H1 (cell line): ENCODE results near the gene KIAA0319L. TPM values are rescaled to one million over a fixed set of nuclear protein-coding genes. Genes with fewer than 3 reads are reported as not detected.

Source experiments
- CTCF ChIA-PET: fragments of 300-600 bp; sonication (Branson Sonifier 250); formaldehyde crosslinking; loops from one replicate; lab custom pipeline; 2021; ENCODE audit not compliant: partially characterized antibody; lab: Charles Lee
- POLR2A ChIA-PET: fragments of 300-600 bp; sonication (Branson Sonifier 250); formaldehyde crosslinking; loops from one replicate; lab custom pipeline; 2021; ENCODE audit warnings: inconsistent platforms; ENCODE audit not compliant: partially characterized antibody; lab: Charles Lee
- DNase-seq, 2 experiments: peaks; one replicate each; pipeline versions ENCODE4 v3.0.0 to v3.0.0-alpha.2; 2010 to 2022; ENCODE audit warnings: low spot score in 2 of 2, low read depth in 1 of 2, mixed read lengths in 1 of 2
- FAIRE-seq: peaks from 2 replicates; lab custom pipeline; 2011; peaks lifted over from hg19 to GRCh38; lab: Jason Lieb, UNC
- H2AFZ ChIP-seq: 2 replicates; pipeline ENCODE4 v1.8.1; 2012; ENCODE audit warnings: low read length, inconsistent platforms
- H2AK5ac ChIP-seq: 2 replicates; pipeline ENCODE4 v1.6.1; 2013; ENCODE audit warnings: low read depth, low read length
- H2BK120ac ChIP-seq: replicated peaks from 2 replicates; pipeline ENCODE3; 2013; ENCODE audit warnings: low read depth, low read length, inconsistent platforms
- H2BK12ac ChIP-seq: 2 replicates; pipeline ENCODE4 v1.6.1; 2013; ENCODE audit warnings: low read depth, low read length
- H2BK15ac ChIP-seq: 2 replicates; pipeline ENCODE4 v1.6.1; 2013; ENCODE audit warnings: low read length
- H2BK20ac ChIP-seq: 2 replicates; pipeline ENCODE4 v1.6.1; 2013; ENCODE audit warnings: low read length
- H2BK5ac ChIP-seq: 2 replicates; pipeline ENCODE4 v1.6.1; 2013; ENCODE audit warnings: low read depth, low read length
- H3K14ac ChIP-seq: 2 replicates; pipeline ENCODE4 v1.6.1; 2013; ENCODE audit warnings: inconsistent platforms; ENCODE audit not compliant: insufficient read length
- H3K18ac ChIP-seq: 2 replicates; pipeline ENCODE4 v1.6.1; 2013; ENCODE audit warnings: low read length; ENCODE audit errors: extremely low read depth
- H3K23ac ChIP-seq: 2 replicates; pipeline ENCODE4 v1.6.1; 2013; ENCODE audit warnings: inconsistent platforms; ENCODE audit not compliant: insufficient read length
- H3K23me2 ChIP-seq: 2 replicates; pipeline ENCODE4 v1.6.1; 2013; ENCODE audit warnings: low read depth, low read length
- H3K27ac ChIP-seq: 2 replicates; pipeline ENCODE4 v1.6.1; 2011; ENCODE audit warnings: low read depth, low read length, inconsistent platforms
- H3K27me3 ChIP-seq, 4 experiments: replicated peaks in 1 of 4; 1 replicate in 1 of 4; 2 replicates in 3 of 4; pipeline versions ENCODE4 v1.6.1 to v1.8.1; 2011 to 2013; ENCODE audit warnings: low read length in 3 of 4, mild to moderate bottlenecking in 3 of 4, inconsistent platforms in 2 of 4, mixed read lengths in 2 of 4, moderate library complexity in 1 of 4; ENCODE audit not compliant: control insufficient read depth in 3 of 4, insufficient read depth in 3 of 4; ENCODE audit errors: extremely low read depth in 1 of 4
- H3K36me3 ChIP-seq, 4 experiments: 2 replicates each; pipeline versions ENCODE4 v1.6.1 to v1.8.1; 2011 to 2013; ENCODE audit warnings: mild to moderate bottlenecking in 4 of 4, low read length in 3 of 4, moderate library complexity in 2 of 4, control low read depth in 1 of 4, inconsistent platforms in 1 of 4; ENCODE audit not compliant: insufficient read depth in 4 of 4, control insufficient read depth in 2 of 4
- H3K4ac ChIP-seq: replicated peaks from 2 replicates; pipeline ENCODE3; 2013; ENCODE audit warnings: low read length, low read depth, mixed read lengths, inconsistent platforms; ENCODE audit not compliant: insufficient read length
- H3K4me1 ChIP-seq, 4 experiments: replicated peaks in 1 of 4; 1 replicate in 1 of 4; 2 replicates in 3 of 4; pipeline versions ENCODE4 v1.6.1 to v1.8.1; 2011 to 2013; ENCODE audit warnings: low read length in 3 of 4, inconsistent platforms in 2 of 4, mixed read lengths in 1 of 4; ENCODE audit not compliant: insufficient read depth in 4 of 4, control insufficient read depth in 3 of 4
- H3K4me2 ChIP-seq, 2 experiments: 2 replicates each; pipeline versions ENCODE4 v1.6.1 to v1.8.1; 2011 to 2013; ENCODE audit warnings: low read depth in 2 of 2, low read length in 2 of 2, control low read depth in 1 of 2, inconsistent platforms in 1 of 2, mild to moderate bottlenecking in 1 of 2; ENCODE audit not compliant: insufficient read depth in 1 of 2
- H3K4me3 ChIP-seq, 4 experiments: fragments of 200-600, 300-600 bp in 1 of 4; sonication (generic), shearing (Covaris generic), sonication (Bioruptor Twin) in 1 of 4; 2 replicates each; pipeline versions ENCODE4 v1.5.1 to v1.8.1; 2011 to 2016; ENCODE audit warnings: low read length in 4 of 4, low read depth in 3 of 4, control low read depth in 2 of 4, inconsistent platforms in 2 of 4, mild to moderate bottlenecking in 2 of 4, mixed read lengths in 1 of 4, moderate library complexity in 1 of 4; ENCODE audit not compliant: insufficient read depth in 2 of 4; ENCODE audit errors: extremely low read depth in 1 of 4
- H3K56ac ChIP-seq: replicated peaks from 2 replicates; pipeline ENCODE3; 2013; ENCODE audit warnings: low read depth, mild to moderate bottlenecking, mixed read lengths, low read length, inconsistent platforms; ENCODE audit not compliant: insufficient read length
- H3K79me1 ChIP-seq: 2 replicates; pipeline ENCODE4 v1.6.1; 2013; ENCODE audit warnings: low read depth, low read length, control low read depth
- H3K79me2 ChIP-seq, 2 experiments: 2 replicates each; pipeline versions ENCODE4 v1.6.1 to v1.8.1; 2012 to 2013; ENCODE audit warnings: low read length in 2 of 2, mild to moderate bottlenecking in 2 of 2, inconsistent platforms in 1 of 2; ENCODE audit not compliant: insufficient read depth in 2 of 2, control insufficient read depth in 1 of 2
- H3K9ac ChIP-seq, 4 experiments: replicated peaks in 1 of 4; 1 replicate in 1 of 4; 2 replicates in 3 of 4; pipeline versions ENCODE4 v1.6.1 to v1.8.1; 2011 to 2013; ENCODE audit warnings: low read depth in 3 of 4, low read length in 3 of 4, control low read depth in 2 of 4, mild to moderate bottlenecking in 2 of 4, moderate library complexity in 2 of 4, inconsistent platforms in 1 of 4; ENCODE audit errors: extremely low read depth in 1 of 4
- H3K9me3 ChIP-seq, 2 experiments: 2 replicates each; pipeline versions ENCODE4 v1.6.1 to v1.8.1; 2012 to 2013; ENCODE audit warnings: mild to moderate bottlenecking in 2 of 2, moderate library complexity in 2 of 2, control low read depth in 1 of 2, inconsistent platforms in 1 of 2, low read depth in 1 of 2, low read length in 1 of 2, mixed read lengths in 1 of 2; ENCODE audit not compliant: insufficient read depth in 2 of 2
- H4K20me1 ChIP-seq, 2 experiments: replicated peaks in 1 of 2; 2 replicates each; pipeline versions ENCODE3 to v1.8.1; 2011 to 2013; ENCODE audit warnings: inconsistent platforms in 2 of 2, low read length in 2 of 2, mild to moderate bottlenecking in 1 of 2; ENCODE audit not compliant: insufficient read depth in 2 of 2, control insufficient read depth in 1 of 2
- H4K5ac ChIP-seq: 2 replicates; pipeline ENCODE4 v1.6.1; 2013; ENCODE audit warnings: low read length, low read depth, mixed read lengths, inconsistent platforms; ENCODE audit not compliant: insufficient read length
- H4K8ac ChIP-seq: 2 replicates; pipeline ENCODE4 v1.8.0; 2013; ENCODE audit warnings: mild to moderate bottlenecking, moderate library complexity, low read length, inconsistent platforms; ENCODE audit not compliant: insufficient read depth; ENCODE audit errors: extremely low read depth
- H4K91ac ChIP-seq: replicated peaks from 2 replicates; pipeline ENCODE3; 2013; ENCODE audit warnings: low read length, mixed read lengths, inconsistent platforms; ENCODE audit not compliant: insufficient read length
- HDAC6 ChIP-seq: IDR thresholded peaks from one replicate; pipeline ENCODE4 v1.7.1; 2012; ENCODE audit warnings: low read depth, mild to moderate bottlenecking, inconsistent platforms, low read length, moderate library complexity
- KDM1A ChIP-seq: fragments of 200-600, 300-600 bp; sonication (generic); IDR thresholded peaks from 2 replicates; pipeline ENCODE4 v1.7.1; 2016; ENCODE audit warnings: mild to moderate bottlenecking, low read length, borderline replicate concordance
- RFX5 ChIP-seq: IDR thresholded peaks from 2 replicates; pipeline ENCODE4 v1.6.1; 2011; ENCODE audit warnings: low read depth, low read length, improper control_type of control experiment, borderline replicate concordance
- WGBS, 2 experiments: shearing (Covaris generic) in 1 of 2; methylation state at CpG; one replicate each; pipeline versions ENCODE4 v1.1.6 to v1.1.7; 2013 to 2015; ENCODE audit warnings: low lambda C conversion rate in 2 of 2, mixed read lengths in 2 of 2, inconsistent platforms in 1 of 2, low coverage in 1 of 2, missing lambda C conversion rate in 1 of 2; ENCODE audit not compliant: insufficient replicate concordance in 2 of 2, insufficient coverage in 1 of 2, insufficient read length in 1 of 2; ENCODE audit errors: extremely low coverage in 1 of 2, missing lambda C conversion rate in 1 of 2; 5-methylcytosine and 5-hydroxymethylcytosine counted together
- polyA plus RNA-seq, 7 experiments: library from polyadenylated mRNA; depleted of rRNA in 3 of 7; stranded (reverse) in 5 of 7; unstranded in 2 of 7; fragments of >200 nt in 5 of 7; fragments of 200-250 nt in 2 of 7; gene quantifications; 1 replicate in 5 of 7; 2 replicates in 1 of 7; 4 replicates in 1 of 7; pipeline versions ENCODE4 v1.2.1 to v1.2.3, GENCODE V29; 2011 to 2013; ENCODE audit warnings: missing spikeins in 2 of 7, mixed read lengths in 2 of 7
- total RNA-seq: library from RNA; stranded (reverse); fragmentation: NEBNext Ultra II Directional; extraction: Animal tissue kit (Norgen Biotek cat#: 25700); gene quantifications from 2 replicates; pipeline ENCODE4 v1.2.1, GENCODE V29; 2021

Gene KIAA0319L
- total and polyA plus RNA-seq, 2 of the 8 experiments (the other 6 are each of a cell fraction or from before 2014, with no cell fraction given): 40.1 to 55.7 TPM

DNA sequence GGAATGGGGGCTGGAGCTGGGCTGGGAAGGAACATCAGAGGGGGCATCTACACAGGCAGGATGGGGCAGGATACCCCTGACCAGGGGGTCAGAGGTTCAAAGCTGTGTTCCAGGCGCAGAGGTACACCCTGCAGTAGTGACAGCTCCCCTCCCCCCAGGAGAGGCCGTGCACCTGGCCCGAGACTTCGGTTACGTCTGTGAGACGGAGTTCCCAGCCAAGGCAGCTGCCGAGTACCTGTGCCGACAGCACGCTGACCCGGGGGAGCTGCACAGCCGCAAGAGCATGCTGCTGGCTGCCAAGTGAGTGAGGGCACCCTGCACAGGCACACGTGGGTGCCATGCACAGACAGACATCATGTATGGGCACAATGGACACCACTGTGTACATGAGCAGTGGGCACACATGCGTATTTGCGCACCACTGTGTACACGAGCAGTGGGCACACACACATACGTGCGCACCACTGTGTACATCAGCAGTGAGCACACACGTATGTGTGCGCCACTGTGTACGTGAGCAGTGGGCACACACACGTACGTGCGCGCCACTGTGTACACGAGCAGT lies 33.4 kb upstream of the KIAA0319L start:
- H3K9ac ChIP-seq: no peak overlapping the region
- DNase-seq (no peak), FAIRE-seq (no peak)
- WGBS, 2 experiments: 89% methylated on average over 25 of the region's 25 CpGs; no CpG with 5 or more reads in 1 of the 2 experiments
- H3K23ac ChIP-seq: no peak overlapping the region
- H3K27ac ChIP-seq: no peak overlapping the region
- no peak overlapping the region for H2BK20ac ChIP-seq
- H2BK15ac ChIP-seq: no peak overlapping the region
- ChIA-PET POLR2A (interaction anchor here (1.0 to 1.4 kb wide), 2 partner anchors 10 to 22 kb away, joined by 3 read pairs; no protein-coding TSS in a partner anchor), CTCF (interaction anchor here (0.7 to 1.7 kb wide), 2 partner anchors 9 to 125 kb away, joined by 3 to 5 read pairs; no protein-coding TSS in a partner anchor)
- no peaks in the 10 kb centered on the region for H3K9me3 ChIP-seq
- peaks cover 0 to 8% (median 3%) of the 10 kb centered on the region in 4 experiments; a peak in 3 of 7 replicates for H3K4me1 ChIP-seq
- H3K14ac ChIP-seq: no peak overlapping the region
- H3K4me3 ChIP-seq: no peak overlapping the region
- H3K27me3 ChIP-seq: no peaks in the 10 kb centered on the region
- H2BK120ac ChIP-seq: no peak overlapping the region
- 0 out of 2 replicates have a peak overlapping the region, but pooled peaks have one; percentile 35 for H2BK5ac ChIP-seq
- H4K91ac ChIP-seq: no peak overlapping the region
- H4K8ac ChIP-seq: no peak overlapping the region
- no peaks in the 10 kb centered on the region; the same call in 1 of the 2 replicates for H3K23me2 ChIP-seq
- no peak overlapping the region for H3K4me2 ChIP-seq
- H2AFZ ChIP-seq: no peak overlapping the region
- H4K20me1 ChIP-seq: peaks cover 0 to 13% of the 10 kb centered on the region in 2 experiments
- H3K4ac ChIP-seq: no peak overlapping the region
- H3K79me1 ChIP-seq: 0 out of 2 replicates have a peak, but pooled peaks cover 2% of the 10 kb centered on the region
- H3K56ac ChIP-seq: no peak overlapping the region
- no peaks in the 10 kb centered on the region for H3K79me2 ChIP-seq
- H2BK12ac ChIP-seq: peak overlapping the region; percentile 10; the same call in 1 of the 2 replicates
- H3K36me3 ChIP-seq: peaks cover 0 to under 1% (median 0%) of the 10 kb centered on the region in 4 experiments; a peak in 1 of 8 replicates
- no peak overlapping the region for H3K18ac ChIP-seq
- H2AK5ac ChIP-seq: no peak overlapping the region
- TF ChIP-seq KDM1A (peak; percentile 38; the same call in 1 of the 2 replicates), HDAC6 (no peak), RFX5 (no peak)
- H4K5ac ChIP-seq: no peak overlapping the region
